ENCODE measurements around the gene SF3B3.

SF3B3 gene

GRCh38 chr16:70494202-70494770 is 29.3 kb upstream of the SF3B3 start:
- TF ChIP-seq CTCF (conservative IDR thresholded peaks at IDR 0.05): no peak
- H3K27ac ChIP-seq: no peak overlapping the region

- H3K27ac ChIP-seq: no peak overlapping the region
- TF ChIP-seq CTCF (conservative IDR thresholded peaks at IDR 0.05): no peak
These were observed 28.8 kb upstream of the SF3B3 start for GRCh38 chr16:70494777-70495176.

GRCh38 chr16:70495425-70496182 is 28.0 kb upstream of the SF3B3 start:
- no peak overlapping the region for H3K27ac ChIP-seq
- TF ChIP-seq CTCF (conservative IDR thresholded peaks at IDR 0.05): no peak

DNA sequence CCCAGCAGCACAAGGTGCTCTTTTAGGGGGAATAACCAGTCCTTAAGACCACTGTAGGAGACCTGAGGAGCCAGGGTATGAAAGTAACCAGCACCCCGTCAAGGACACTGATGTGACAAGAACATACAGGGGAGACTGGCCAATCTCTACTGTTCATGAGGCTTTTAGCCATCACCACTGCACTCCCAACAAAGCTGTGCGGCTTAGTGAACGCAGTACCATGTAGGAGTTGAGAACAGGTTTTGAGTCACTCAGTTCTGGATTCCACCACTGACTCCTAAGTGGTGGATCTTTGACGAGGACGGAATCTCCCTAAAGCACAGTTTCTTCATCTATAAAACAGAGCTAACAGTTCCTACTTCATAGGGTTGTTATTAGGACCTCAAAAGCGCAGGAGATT is 27.1 kb upstream of the SF3B3 start:
- TF ChIP-seq CTCF (conservative IDR thresholded peaks at IDR 0.05): no peak
- no peak overlapping the region for H3K27ac ChIP-seq

DNA sequence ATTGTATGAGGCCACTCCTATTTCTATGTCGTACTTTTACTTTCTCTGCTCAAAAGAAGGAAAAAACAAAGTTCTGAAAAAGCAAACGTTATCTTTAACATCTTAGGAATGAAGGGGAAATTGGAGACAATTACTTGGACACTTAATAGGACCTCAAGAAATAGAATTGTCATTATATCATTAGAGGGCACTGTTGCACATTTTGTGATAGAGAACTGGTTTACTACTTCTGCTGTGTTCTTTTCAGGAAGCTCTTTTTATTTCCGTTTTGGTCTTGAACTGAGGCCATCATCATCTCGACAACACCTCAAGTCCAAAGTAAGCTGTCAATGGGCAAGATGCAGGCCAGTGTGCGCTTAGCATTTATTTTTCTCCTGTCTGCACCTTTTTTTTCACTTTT is 14.9 kb upstream of the SF3B3 start:
- TF ChIP-seq CTCF (conservative IDR thresholded peaks at IDR 0.05): peak; percentile 50
- 0 out of 2 replicates have a peak overlapping the region, but pooled peaks have one; percentile 27 for H3K27ac ChIP-seq

DNA sequence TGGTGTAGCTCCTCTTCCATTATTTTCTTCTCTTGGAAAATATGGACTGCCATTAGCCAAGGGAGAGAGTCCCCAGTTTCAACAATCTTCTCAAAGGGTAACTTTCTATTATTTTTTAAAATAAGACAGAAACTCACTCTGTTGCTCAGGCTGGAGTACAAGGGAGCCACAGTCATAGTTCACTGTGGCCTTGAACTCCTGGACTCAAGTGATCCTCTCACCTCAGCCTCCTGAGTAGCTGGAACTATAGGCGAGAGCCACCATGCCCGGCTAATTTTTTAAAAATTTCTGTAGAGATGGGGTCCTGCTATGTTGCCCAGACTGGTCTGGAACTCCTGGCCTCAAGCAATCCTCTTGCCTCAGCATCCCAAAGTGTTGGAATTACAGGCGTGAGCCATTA is 13.4 kb upstream of the SF3B3 start:
- TF ChIP-seq CTCF (conservative IDR thresholded peaks at IDR 0.05): no peak
- no peak overlapping the region for H3K27ac ChIP-seq

DNA sequence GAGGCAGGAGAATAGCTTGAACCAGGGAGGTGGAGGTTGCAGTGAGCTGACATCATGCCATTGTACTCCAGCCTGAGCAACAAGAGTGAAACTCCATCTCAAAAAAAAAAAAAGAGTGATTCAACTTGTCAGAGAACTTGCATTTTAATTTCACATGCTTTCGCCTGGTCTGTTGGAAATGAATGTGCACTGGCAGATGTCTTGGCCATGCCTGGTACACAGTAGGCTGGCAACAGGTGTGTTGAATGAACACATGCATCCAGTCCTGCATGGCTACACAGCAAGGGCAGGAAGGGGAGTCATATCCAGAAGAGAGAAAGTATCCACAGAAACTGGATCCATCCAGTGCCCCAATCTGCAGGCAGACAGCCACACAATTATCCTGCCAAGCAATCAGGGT is 11.8 kb upstream of the SF3B3 start:
- no peak overlapping the region for H3K27ac ChIP-seq
- TF ChIP-seq CTCF (conservative IDR thresholded peaks at IDR 0.05): no peak

All from VCaP (cell line).